GOT3 (cell line): ENCODE data around the gene CCDC38.

Source experiments
- DNase-seq: peaks from one replicate; lab custom pipeline; 2025; ENCODE audit warnings: mixed read lengths; lab: John Stamatoyannopoulos, UW

The CCDC38 gene

DNA sequence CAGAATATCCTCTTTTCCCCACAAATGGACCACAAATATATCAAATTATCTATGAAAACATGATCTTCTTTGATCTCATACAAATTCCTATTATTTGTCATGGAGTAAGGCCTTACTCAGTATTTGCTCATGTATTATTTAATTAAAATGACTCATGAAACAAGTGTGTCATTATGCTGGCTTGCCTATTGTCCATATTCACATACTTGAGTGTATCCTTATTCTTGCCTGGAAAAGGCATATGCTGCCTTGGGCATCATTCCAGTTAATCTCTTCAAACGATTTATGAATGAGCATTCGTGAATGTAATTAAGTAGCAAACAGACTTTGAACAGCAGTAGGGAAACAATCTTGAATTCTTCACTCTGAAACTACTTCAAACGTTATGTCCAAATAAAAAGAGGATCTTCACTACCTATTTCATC lies 106.2 kb downstream of the CCDC38 start:
- DNase-seq, result no peak

DNA sequence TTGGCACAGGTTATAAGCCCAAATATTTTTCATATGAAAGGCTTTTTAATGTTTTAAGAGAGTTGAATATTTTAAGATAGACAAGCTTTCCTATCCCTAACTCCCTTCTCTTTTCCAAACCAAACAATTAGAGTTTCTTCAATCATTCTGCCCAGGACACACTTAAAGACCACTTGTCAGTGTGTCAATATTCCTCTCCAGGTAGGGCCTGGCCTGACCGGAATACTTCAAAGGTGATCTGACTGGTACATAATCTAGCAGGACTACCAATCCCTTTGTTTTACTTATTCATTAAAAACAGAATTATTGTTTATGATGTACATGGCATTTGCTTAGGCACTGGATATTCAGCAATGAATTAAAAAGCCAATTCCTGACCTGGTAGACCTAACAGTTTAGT lies 107.8 kb downstream of the CCDC38 start:
- no peak for DNase-seq

DNA sequence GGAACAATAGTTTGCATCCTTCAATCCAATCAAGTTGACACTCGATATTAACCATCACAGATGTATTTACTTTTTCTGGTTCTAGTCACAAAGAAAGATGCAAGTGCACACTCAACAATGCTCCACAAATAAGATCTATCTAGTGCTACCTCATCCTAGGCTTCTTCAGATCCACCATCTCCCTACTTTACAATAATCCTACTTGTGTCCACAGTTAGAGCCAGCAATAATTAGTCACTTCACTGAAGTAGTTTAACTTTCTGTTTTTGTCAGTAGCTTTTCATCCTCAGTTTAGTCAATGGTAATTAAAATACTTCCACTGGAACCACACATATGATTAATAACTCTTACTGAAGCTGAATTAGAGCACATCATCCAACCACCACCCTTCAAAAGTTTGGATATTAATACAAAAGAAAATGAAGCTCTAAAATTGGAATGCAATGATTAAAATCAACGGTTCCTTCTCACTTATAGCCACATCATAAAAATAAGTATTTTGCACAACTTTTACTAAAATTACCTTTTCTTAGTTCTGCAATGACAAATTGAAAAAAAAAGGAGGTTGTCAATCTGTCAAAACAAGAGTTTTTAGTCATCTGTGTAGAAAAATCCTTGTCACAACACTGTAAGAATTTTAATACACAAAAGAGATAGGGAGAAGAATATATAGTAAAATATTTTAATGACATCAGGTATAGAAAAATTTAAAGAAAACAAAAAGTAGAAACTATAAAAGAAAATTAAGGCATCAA lies 111.9 kb downstream of the CCDC38 start:
- DNase-seq, result no peak

DNA sequence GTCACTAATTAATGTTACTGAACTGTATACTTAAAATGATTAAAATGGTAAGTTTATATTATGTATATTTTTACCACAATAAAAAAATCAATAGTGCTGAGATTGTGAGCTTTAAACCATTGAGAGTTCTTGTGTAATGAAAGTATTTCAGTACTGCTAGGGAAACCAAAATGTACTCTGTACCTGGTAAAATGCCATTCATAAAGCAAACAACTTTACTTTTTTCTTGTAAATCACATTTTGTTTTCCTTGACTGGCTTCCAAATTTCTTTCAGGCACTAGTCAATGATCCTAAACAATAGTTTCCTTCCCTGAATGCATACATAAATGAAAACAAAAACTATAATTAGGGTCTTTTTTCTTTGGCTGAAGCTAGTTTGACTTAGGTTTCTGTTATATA lies 113.0 kb downstream of the CCDC38 start:
- DNase-seq, result no peak

DNA sequence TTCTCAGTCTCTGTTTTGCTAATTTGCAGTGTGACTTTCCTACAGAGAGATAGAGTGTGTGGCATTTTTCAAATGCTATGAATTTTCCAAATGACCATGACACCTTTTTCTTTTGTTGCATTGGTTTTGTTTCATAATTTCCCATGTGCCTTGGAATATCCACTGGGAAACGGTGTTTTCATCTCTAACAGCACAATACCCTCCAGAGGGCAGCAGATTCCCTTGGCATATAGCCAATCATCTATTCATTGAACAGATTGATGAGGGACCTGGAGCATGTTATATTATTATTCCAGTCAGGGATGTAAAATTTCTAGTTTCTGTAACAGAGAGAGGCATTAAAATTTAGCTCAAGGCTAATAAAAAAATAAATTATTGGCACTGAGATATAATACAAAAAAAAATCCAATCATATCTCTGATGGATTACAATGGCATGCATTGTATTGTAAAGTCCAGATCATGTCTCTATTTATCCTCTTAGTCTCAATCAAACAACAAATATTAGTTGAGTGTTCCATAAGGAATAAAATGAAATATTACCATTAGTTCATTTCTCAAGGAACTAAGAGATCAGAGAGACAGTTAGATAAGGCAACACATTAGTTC lies 122.2 kb downstream of the CCDC38 start:
- DNase-seq, result no peak
